SK-N-SH (cell line): ENCODE results near the gene ZNF335. TPM values are rescaled to one million over a fixed set of nuclear protein-coding genes. Genes with fewer than 3 reads are reported as not detected.

Experiments used
- CTCF ChIA-PET: fragments of 300-600, 350-600 bp; formaldehyde crosslinking; extraction: SDS; loops from one replicate; lab custom pipeline; 2021; lab: Yijun Ruan, JAX
- POLR2A ChIA-PET: fragments of 350-600 bp; sonication (Branson Sonifier 250); formaldehyde crosslinking; extraction: SDS; loops from one replicate; lab custom pipeline; 2020; ENCODE audit warnings: antibody characterized with exemption, inconsistent platforms; lab: Yijun Ruan, JAX
- DNase-seq: peaks from one replicate; pipeline ENCODE4 v3.0.0; 2012
- H2AFZ ChIP-seq: fragments of 200-600 bp; sonication (generic); 2 replicates; pipeline ENCODE4 v1.8.1; 2016; ENCODE audit warnings: antibody characterized with exemption, mild to moderate bottlenecking, low read depth
- H3F3A ChIP-seq: fragments of 200-600 bp; sonication (generic); replicated peaks from 2 replicates; pipeline ENCODE3; 2016; ENCODE audit warnings: antibody characterized with exemption, mild to moderate bottlenecking; ENCODE audit not compliant: insufficient read depth
- H3K27ac ChIP-seq, 2 experiments: fragments of 200-500 bp in 1 of 2; fragments of 200-600 bp in 1 of 2; sonication (Bioruptor generic) in 1 of 2; sonication (generic), shearing (Covaris generic) in 1 of 2; 2 replicates each; pipeline versions ENCODE4 v1.5.1 to v1.6.1; 2014 to 2016; ENCODE audit warnings: low read depth in 2 of 2, inconsistent platforms in 1 of 2, low read length in 1 of 2, mild to moderate bottlenecking in 1 of 2, mixed read lengths in 1 of 2
- H3K27me3 ChIP-seq: fragments of 200-600 bp; sonication (generic), shearing (Covaris generic); 2 replicates; pipeline ENCODE4 v1.6.1; 2016; ENCODE audit warnings: mixed run types; ENCODE audit not compliant: insufficient read depth
- H3K36me3 ChIP-seq, 2 experiments: fragments of 200-500 bp in 1 of 2; fragments of 200-600 bp in 1 of 2; sonication (Bioruptor generic) in 1 of 2; sonication (generic) in 1 of 2; replicated peaks in 1 of 2; 2 replicates each; pipeline versions ENCODE3 to v1.5.1; 2014 to 2016; ENCODE audit warnings: low read length in 1 of 2, mild to moderate bottlenecking in 1 of 2; ENCODE audit not compliant: insufficient read depth in 2 of 2, control insufficient read depth in 1 of 2
- H3K4me1 ChIP-seq, 2 experiments: fragments of 200-500 bp in 1 of 2; fragments of 200-600 bp in 1 of 2; sonication (Bioruptor generic) in 1 of 2; sonication (generic), shearing (Covaris generic) in 1 of 2; 2 replicates each; pipeline versions ENCODE4 v1.5.1 to v1.6.1; 2014 to 2016; ENCODE audit warnings: low read depth in 1 of 2, low read length in 1 of 2, mixed run types in 1 of 2; ENCODE audit not compliant: insufficient read depth in 2 of 2, control insufficient read depth in 1 of 2
- H3K4me2 ChIP-seq: fragments of 200-600 bp; sonication (generic), shearing (Covaris generic); 2 replicates; pipeline ENCODE4 v1.6.1; 2017; ENCODE audit warnings: mixed run types
- H3K4me3 ChIP-seq, 2 experiments: fragments of 200-500 bp in 1 of 2; fragments of 200-600 bp in 1 of 2; sonication (Bioruptor generic) in 1 of 2; sonication (generic), shearing (Covaris generic) in 1 of 2; 2 replicates each; pipeline versions ENCODE4 v1.5.1 to v1.8.1; 2014 to 2016; ENCODE audit warnings: low read depth in 2 of 2, inconsistent platforms in 1 of 2, low read length in 1 of 2, mild to moderate bottlenecking in 1 of 2, mixed read lengths in 1 of 2, moderate library complexity in 1 of 2
- H3K79me2 ChIP-seq: fragments of 200-600 bp; sonication (generic); 2 replicates; pipeline ENCODE4 v1.8.1; 2017; ENCODE audit warnings: mild to moderate bottlenecking; ENCODE audit not compliant: insufficient read depth
- H3K9ac ChIP-seq: fragments of 200-600 bp; sonication (generic); 2 replicates; pipeline ENCODE4 v1.6.1; 2017; ENCODE audit warnings: mixed run types
- H3K9me2 ChIP-seq: fragments of 200-600 bp; sonication (generic); 2 replicates; pipeline ENCODE4 v1.6.1; 2017; ENCODE audit warnings: mixed run types
- H3K9me3 ChIP-seq: fragments of 200-600 bp; sonication (generic); 2 replicates; pipeline ENCODE4 v1.6.1; 2017; ENCODE audit warnings: mixed run types, mild to moderate bottlenecking, moderate library complexity
- H4K20me1 ChIP-seq: fragments of 200-600 bp; sonication (generic); 2 replicates; pipeline ENCODE4 v1.6.1; 2017; ENCODE audit warnings: mild to moderate bottlenecking, mixed run types; ENCODE audit not compliant: insufficient read depth
- ELF1 ChIP-seq: IDR thresholded peaks from 2 replicates; pipeline ENCODE4 v1.4.0; 2012
- EP300 ChIP-seq, 2 experiments: IDR thresholded peaks; 2 replicates each; pipeline versions ENCODE4 v1.4.0 to v1.6.1; 2012; ENCODE audit warnings: borderline replicate concordance in 1 of 2, low read depth in 1 of 2, low read length in 1 of 2
- EZH2phosphoT487 ChIP-seq: fragments of 200-600 bp; sonication (generic); IDR thresholded peaks from 2 replicates; pipeline ENCODE4 v1.6.1; 2017; ENCODE audit warnings: low read depth, mixed run types, mild to moderate bottlenecking, antibody characterized with exemption, moderate library complexity, borderline replicate concordance
- FOSL2 ChIP-seq: IDR thresholded peaks from 2 replicates; pipeline ENCODE4 v1.4.0; 2012; ENCODE audit warnings: low read depth, mild to moderate bottlenecking, moderate library complexity, borderline replicate concordance
- IRF3 ChIP-seq: fragments of 150-350 bp; IDR thresholded peaks from 2 replicates; pipeline ENCODE4 v1.6.1; 2016; ENCODE audit warnings: mild to moderate bottlenecking, low read depth, low read length
- JUND ChIP-seq: IDR thresholded peaks from 2 replicates; pipeline ENCODE4 v1.4.0; 2012
- MAX ChIP-seq: IDR thresholded peaks from 2 replicates; pipeline ENCODE4 v1.4.0; 2012; ENCODE audit warnings: low read depth
- MEF2A ChIP-seq: IDR thresholded peaks from 2 replicates; pipeline ENCODE4 v1.4.0; 2012; ENCODE audit warnings: low read depth, borderline replicate concordance
- MXI1 ChIP-seq: IDR thresholded peaks from 2 replicates; pipeline ENCODE4 v1.6.1; 2012; ENCODE audit warnings: mild to moderate bottlenecking, low read depth, low read length, improper control_type of control experiment
- NFIC ChIP-seq: IDR thresholded peaks from 2 replicates; pipeline ENCODE4 v1.4.0; 2012; ENCODE audit warnings: borderline replicate concordance
- PBX3 ChIP-seq: IDR thresholded peaks from 2 replicates; pipeline ENCODE4; 2012
- POLR2AphosphoS5 ChIP-seq: IDR thresholded peaks from 2 replicates; pipeline ENCODE4 v1.6.1; 2012; ENCODE audit warnings: low read depth, low read length
- REST ChIP-seq: IDR thresholded peaks from 2 replicates; pipeline ENCODE4 v1.6.1; 2012; ENCODE audit warnings: mild to moderate bottlenecking, low read depth, low read length, moderate library complexity
- RFX5 ChIP-seq: IDR thresholded peaks from 2 replicates; pipeline ENCODE4 v1.6.1; 2012; ENCODE audit warnings: mild to moderate bottlenecking, improper control_type of control experiment, low read length
- RXRA ChIP-seq: IDR thresholded peaks from 2 replicates; pipeline ENCODE4 v1.4.0; 2012; ENCODE audit warnings: low read depth, mild to moderate bottlenecking, borderline replicate concordance
- SIN3A ChIP-seq: IDR thresholded peaks from 2 replicates; pipeline ENCODE4 v1.6.1; 2012; ENCODE audit warnings: low read depth, mild to moderate bottlenecking, low read length, moderate library complexity, borderline replicate concordance
- SMC3 ChIP-seq: IDR thresholded peaks from 2 replicates; pipeline ENCODE4 v1.6.1; 2012; ENCODE audit warnings: low read depth, low read length, improper control_type of control experiment
- TCF12 ChIP-seq: IDR thresholded peaks from 2 replicates; pipeline ENCODE4 v1.4.0; 2012
- TEAD4 ChIP-seq: IDR thresholded peaks from 2 replicates; pipeline ENCODE4 v1.4.0; 2012; ENCODE audit warnings: mild to moderate bottlenecking, borderline replicate concordance; ENCODE audit not compliant: insufficient read depth
- USF2 ChIP-seq: fragments of 150-350 bp; IDR thresholded peaks from 2 replicates; pipeline ENCODE4 v1.6.1; 2017; ENCODE audit warnings: antibody characterized with exemption, low read length, low read depth, borderline replicate concordance
- YY1 ChIP-seq: IDR thresholded peaks from 2 replicates; pipeline ENCODE4 v1.4.0; 2012; ENCODE audit warnings: low read depth, mild to moderate bottlenecking
- WGBS: methylation state at CpG from one replicate; pipeline ENCODE4 v1.1.6; 2017; ENCODE audit warnings: low lambda C conversion rate; 5-methylcytosine and 5-hydroxymethylcytosine counted together
- polyA plus RNA-seq, 3 experiments: library from polyadenylated mRNA; depleted of rRNA; stranded (reverse); fragments of >200 nt; gene quantifications; 2 replicates each; pipeline ENCODE4 v1.2.3, GENCODE V29; 2012

The ZNF335 gene
- polyA plus RNA-seq, 1 of the 3 experiments (the other 2 are of a cell fraction) = 11.7 TPM

- TF ChIP-seq REST (no peak), POLR2AphosphoS5 (no peak), JUND (no peak), MEF2A (no peak)
- TF ChIP-seq, all 33 proteins: peak for 0
Observed at GRCh38 chr20:45908084-45908483, 63.9 kb downstream of the ZNF335 start (continued).

GRCh38 chr20:45907219-45907948, 64.6 kb downstream of the ZNF335 start:
- peaks cover 30% of the 10 kb centered on the region in 2 experiments for H3K36me3 ChIP-seq
- POLR2A ChIA-PET = interaction anchor here (1.1 to 1.3 kb wide), 2 partner anchors 8 to 12 kb away, joined by 3 to 4 read pairs; no protein-coding TSS in a partner anchor
- no peak for DNase-seq
- H3K27me3 ChIP-seq = no peaks in the 10 kb centered on the region
- no peaks in the 10 kb centered on the region for H3K9me2 ChIP-seq
- no peak overlapping the region for H3K4me3 ChIP-seq
- no peak for TF ChIP-seq SIN3A
- no peak for TF ChIP-seq YY1
- TF ChIP-seq FOSL2 = no peak
- TF ChIP-seq RFX5 = no peak
- no peak for TF ChIP-seq PBX3
- TF ChIP-seq MEF2A = no peak
- TF ChIP-seq SMC3 = no peak
- no peak for TF ChIP-seq NFIC
- no peak for TF ChIP-seq TCF12
- TF ChIP-seq ELF1 = no peak
- no peak for TF ChIP-seq MAX
- TF ChIP-seq IRF3 = no peak
- TF ChIP-seq EZH2phosphoT487 = no peak
- no peak for TF ChIP-seq MXI1
- no peak for TF ChIP-seq USF2
- TF ChIP-seq TEAD4 = no peak
- TF ChIP-seq RXRA = no peak
- no peak for TF ChIP-seq EP300 (IDR thresholded peaks at IDR 0.05; ENCODE audit: borderline replicate concordance in 1 of 2, low read depth in 1 of 2, low read length in 1 of 2)
- H3K9me3 ChIP-seq = no peaks in the 10 kb centered on the region
- H3K4me1 ChIP-seq = peaks cover 2 to 5% of the 10 kb centered on the region in 2 experiments; a peak in 1 of 4 replicates
- H3K79me2 ChIP-seq = peaks cover 10% of the 10 kb centered on the region
- no peak overlapping the region for H2AFZ ChIP-seq
- H4K20me1 ChIP-seq = no peaks in the 10 kb centered on the region; the same call in 1 of the 2 replicates
- no peak overlapping the region for H3K4me2 ChIP-seq
- H3F3A ChIP-seq = peaks cover 12% of the 10 kb centered on the region
- H3K9ac ChIP-seq = no peak overlapping the region
- H3K27ac ChIP-seq = no peak overlapping the region
- WGBS = 96% methylated on average over 14 of the region's 17 CpGs
- CTCF ChIA-PET = interaction anchor here (0.9 to 2.0 kb wide), 2 partner anchors 15 to 17 kb away, joined by 3 to 8 read pairs; no protein-coding TSS in a partner anchor
